ENCODE results near the gene MMP21.

The MMP21 gene

DNA sequence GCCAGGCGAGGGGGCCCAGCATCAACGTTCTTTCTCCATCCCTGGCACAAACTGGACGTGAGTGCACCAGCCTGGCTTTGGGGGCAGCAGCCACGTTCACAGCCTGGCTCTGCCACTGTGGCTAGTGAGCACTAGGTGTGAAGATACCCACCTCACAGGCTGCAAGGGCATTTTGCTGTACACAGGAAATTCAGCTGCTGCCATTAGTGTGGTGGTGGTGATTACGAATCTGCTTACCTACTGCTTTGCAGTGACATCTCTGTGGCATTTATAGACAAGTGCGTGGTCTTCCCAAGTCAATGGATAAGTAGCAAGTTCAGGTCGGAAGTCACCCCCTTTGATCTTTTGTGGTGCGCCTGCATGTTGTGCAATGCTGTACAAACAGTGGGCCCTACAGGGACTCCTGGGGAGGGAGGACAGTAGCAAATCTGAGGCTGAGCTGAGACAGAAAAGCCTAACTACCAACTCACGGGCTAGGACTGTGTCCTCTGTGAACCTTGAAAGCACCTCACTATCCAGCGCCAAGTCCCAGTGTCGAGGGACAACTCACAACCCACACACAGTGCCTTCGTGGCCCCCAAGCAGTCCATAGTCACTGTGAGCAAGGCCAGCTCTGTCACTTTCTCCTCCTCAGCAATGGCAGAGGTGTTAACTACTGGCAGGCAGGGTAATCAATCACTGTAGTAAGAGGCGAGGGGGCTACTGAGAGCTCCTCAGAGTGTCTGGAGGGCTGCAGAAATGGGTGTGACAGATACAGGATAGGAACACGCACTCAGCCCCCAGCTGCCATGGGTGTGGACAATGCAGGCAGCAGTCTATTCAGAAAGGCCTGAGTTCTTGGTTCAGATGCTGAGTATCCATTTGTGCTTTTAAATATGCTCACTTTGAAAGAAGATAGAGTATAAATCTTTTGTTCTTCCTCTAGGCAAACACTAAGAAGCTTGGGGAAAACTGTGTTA lies 17.0 kb upstream of the MMP21 start:
- no peak for DNase-seq (ENCODE audit: low read depth in 2 of 2)

DNA sequence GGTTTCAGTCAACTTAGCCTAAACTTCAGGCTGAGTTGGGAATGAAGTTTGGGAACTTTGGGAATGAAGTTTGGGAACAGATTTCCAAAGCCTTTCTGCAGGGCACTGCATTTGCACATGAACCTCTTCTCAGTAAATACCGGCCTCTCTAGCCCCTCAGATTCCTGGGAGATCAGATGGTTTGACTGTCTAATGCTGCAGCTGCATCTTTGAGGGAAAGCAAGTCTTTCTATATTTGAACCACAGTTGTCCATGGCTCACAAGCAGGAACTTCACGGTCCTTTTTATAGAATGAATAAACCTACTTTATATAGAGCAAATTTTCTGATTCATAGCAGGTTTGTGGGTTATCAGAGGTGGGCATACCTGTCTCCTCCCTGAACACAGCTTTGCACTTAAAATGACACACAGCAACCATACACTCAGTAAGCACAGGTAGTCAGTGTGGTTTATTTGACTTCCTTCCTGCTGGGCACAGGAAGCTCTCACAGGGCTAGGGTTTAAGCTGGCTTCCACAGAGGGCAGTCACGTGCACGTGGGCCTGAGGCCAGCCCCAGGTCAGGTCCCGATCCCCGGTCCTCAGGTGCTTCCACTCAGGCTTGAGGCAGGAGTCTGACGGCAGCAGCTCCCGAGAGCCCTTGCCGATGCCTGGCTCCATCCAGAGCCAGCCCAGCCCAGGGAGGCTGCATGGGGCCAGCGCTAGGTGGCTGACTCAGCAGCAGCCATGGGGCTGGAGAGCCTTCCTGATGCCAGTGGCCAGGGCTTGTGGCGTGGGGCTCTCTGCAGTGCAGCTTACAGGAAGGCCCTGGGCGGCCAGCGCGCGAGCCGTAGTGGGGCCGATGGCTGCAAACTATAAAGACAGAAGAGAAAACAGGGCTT lies 12.8 kb upstream of the MMP21 start:
- DNase-seq (ENCODE audit: low read depth in 2 of 2) = no peak

- DNase-seq (ENCODE audit: low read depth in 2 of 2) = no peak
These were observed 10.2 kb upstream of the MMP21 start for GRCh38 chr10:125785791-125786190.

DNA sequence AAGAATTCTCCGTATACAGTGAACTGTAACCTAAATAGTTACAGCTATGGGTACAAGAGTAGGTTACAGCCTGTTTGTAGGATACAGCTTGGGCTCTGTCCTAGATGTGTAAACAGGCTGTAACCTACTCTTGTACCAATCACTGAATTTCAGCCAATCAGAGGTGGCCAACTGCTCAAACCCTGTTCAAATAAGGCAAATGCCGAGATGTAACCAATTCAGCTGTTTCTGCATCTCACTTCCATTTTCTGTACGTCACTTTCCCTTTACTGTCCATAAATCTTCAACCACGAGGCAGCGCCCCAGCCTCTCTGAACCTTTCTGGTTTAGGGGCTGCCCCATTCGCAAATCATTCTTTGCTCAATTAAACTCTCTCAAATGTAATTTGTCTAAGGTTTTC lies 8.3 kb upstream of the MMP21 start:
- DNase-seq (ENCODE audit: low read depth in 2 of 2) = no peak

DNA sequence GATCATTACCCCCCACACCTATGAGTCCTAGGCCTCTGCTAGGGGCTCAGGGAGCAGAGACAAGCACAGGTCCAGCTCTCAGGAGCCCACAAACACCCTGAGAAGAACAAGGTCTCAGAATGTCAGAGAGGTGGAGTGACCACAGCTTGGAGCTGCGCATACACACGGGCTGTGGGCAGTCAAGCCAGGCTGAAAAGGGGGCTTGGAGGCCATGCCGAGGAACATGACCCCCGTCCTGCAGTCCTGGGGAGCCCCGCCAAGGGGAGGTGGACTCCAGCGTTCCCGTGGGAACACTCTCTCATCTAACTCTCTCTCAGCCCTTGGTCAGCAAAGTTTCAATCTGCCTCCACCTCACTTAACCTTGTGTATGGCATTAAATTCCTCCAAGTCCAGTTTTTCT lies 7.8 kb upstream of the MMP21 start:
- no peak for DNase-seq (ENCODE audit: low read depth in 2 of 2)

DNA sequence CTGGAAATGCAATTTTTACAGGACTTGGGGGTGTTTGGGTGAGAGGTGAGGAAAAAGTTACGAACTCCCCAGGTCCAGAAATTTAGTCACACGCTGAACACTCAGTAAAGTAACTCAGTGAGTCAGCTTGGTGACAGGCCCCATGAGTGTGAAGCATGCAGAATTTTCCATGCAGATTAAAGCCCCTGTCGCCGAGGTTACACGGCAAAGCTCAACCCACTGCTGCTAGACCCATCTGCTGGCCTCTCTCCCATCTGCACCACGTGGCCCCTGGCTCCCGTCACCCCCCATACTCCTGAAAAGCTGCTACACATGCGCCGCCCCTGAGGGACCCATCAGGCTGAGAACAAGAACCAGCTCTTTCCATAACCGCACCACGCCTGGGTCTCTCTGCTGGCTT lies 7.0 kb upstream of the MMP21 start:
- no peak for DNase-seq (ENCODE audit: low read depth in 2 of 2)

- DNase-seq (ENCODE audit: low read depth in 2 of 2) = no peak
These were observed 6.4 kb upstream of the MMP21 start for GRCh38 chr10:125782054-125782453.

GRCh38 chr10:125781374-125781773 lies 5.8 kb upstream of the MMP21 start:
- DNase-seq (ENCODE audit: low read depth in 2 of 2) = no peak

DNA sequence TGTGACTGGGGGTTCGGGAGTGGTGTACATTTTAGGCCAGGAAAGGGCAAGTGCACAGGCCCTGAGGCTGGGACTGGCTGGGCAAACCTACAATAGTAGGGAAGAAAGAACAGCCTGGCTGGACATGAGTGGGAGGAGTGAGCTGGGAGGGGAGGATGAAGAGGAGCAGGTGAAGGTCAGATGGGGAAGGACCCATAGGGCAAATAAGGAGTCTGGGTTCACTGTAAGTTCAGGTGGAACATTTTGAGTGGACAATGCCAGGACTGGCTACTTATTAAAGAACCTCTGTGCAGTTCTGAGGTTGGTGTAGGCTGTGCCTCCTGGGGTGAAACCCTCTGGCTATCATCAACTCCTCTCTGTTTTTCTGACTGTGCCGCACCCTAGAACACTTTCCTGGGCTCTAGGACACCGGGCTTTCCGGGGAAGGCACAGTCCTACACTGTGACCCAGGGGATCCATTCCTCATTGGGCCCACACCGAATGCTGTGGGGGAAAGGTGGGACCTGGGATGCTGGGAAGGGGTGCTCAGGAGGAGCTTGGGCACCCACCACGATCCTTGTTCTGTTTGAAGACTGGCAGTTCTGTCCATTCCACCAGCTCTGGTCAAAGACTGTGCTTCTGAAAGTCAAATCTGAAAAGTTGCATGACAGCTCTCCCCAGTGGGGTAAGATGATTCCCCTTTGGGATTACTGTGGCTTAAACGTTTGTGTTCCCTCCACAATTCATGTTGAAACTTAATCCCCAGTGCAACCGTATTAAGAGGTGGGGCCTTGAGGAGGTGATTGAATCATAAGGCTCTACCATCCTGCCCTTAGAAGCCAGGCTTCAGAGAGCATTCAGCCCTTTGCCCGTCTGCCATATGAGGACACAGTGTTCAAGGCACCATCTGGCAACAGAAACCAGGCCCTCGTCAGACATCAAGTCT lies 4.0 kb upstream of the MMP21 start:
- DNase-seq (ENCODE audit: low read depth in 2 of 2) = no peak

- no peak for DNase-seq (ENCODE audit: low read depth in 2 of 2)
These were observed 2.9 kb upstream of the MMP21 start for GRCh38 chr10:125778556-125778955.

DNA sequence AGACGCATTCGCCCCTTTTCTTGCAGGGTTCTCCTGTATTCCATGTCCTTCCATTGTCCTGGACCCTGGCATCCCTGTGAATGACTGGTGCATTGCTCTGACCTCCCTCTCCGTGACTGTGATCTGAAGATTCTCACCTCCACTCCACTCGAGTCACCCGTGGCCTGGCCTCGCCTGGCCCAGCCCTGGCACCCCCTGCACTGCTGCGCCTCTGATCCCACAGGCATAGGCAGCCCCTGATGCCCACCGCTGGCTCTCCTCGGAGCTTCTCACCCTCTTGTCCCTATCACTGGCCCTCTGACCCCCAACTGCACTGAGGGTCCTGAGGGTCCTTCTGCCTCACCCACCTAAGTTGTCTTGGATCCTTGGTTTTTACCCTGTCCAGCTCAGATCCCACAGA lies 2.2 kb upstream of the MMP21 start:
- DNase-seq (ENCODE audit: low read depth in 2 of 2) = no peak

DNA sequence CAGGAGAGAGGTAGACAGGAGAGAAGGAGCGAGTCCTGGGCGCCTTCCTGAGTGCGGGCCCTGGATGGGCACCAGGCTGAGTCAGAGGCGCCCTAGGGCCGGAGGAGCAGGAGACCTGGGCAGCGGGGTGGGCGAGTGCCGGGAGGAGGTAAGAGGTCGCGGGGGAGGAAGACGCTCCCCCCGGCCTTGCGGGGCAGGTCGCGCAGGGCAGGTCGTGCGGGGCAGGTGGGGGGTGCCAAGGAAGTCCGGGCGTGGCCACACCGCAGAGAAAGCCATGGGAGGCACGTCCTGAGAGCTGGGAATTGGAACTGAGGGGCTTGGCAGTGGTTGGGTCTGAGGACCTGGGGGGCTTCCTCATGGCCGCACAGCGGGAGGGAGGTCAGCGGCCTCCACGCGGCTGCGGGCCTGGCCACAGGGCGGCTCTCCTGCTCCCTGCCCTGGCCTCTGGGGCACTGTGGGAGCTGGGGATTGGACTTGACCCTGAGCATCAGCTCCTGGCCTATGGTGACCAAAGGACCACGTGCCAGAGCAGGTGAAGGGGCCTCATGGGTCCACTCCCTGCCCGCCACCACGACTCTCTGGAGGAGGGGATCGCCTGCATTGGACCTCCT lies 935 bp downstream of the MMP21 start:
- no peak for DNase-seq (ENCODE audit: low read depth in 2 of 2)

DNA sequence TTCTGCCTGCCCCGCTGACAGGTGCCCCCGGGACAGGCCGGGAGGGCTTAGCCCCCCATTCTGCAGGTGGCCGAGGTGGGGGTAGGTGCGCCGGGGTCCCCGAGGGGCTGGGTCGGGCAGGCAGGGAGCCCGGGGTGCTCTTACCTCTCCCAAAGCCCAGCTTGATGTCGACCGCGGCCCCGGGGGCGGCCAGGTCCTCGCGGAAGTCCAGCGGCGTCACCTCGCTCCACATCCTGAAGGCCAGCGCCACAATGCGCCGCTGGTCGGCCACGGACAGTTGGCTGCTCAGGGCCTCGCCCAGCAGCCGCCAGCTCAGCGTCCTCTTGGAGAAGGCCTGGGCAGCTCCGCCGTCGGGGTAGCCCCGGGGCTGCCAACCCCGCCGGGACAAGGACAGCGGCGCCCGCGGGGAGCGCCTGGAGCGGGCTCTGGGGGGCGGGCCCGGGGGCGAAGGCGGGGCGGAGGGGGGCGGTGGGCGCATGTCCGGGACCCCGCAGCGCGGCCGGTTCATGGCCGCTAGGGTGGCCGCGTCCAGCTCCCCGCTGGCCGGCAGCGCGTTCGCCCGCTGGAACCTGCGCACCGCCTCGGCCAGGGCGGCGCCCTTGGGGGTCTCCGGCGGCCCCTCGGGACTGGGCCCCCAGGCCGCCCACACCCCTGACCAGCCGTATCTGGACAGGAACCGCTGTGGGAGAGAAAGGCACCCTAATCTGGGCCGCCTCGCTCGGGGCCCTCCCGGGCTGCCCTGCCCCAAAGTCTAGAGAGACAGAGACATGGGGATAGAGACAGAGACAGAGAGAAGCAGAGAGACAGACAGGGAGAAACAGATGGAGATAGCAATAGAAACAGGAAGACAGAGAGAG lies 1.7 kb downstream of the MMP21 start:
- DNase-seq (ENCODE audit: low read depth in 2 of 2) = no peak

GRCh38 chr10:125772864-125773180 lies 2.8 kb downstream of the MMP21 start:
- no peak for DNase-seq (ENCODE audit: low read depth in 2 of 2)

- DNase-seq (ENCODE audit: low read depth in 2 of 2) = no peak
These were observed 3.3 kb downstream of the MMP21 start for GRCh38 chr10:125772112-125772863.

DNA sequence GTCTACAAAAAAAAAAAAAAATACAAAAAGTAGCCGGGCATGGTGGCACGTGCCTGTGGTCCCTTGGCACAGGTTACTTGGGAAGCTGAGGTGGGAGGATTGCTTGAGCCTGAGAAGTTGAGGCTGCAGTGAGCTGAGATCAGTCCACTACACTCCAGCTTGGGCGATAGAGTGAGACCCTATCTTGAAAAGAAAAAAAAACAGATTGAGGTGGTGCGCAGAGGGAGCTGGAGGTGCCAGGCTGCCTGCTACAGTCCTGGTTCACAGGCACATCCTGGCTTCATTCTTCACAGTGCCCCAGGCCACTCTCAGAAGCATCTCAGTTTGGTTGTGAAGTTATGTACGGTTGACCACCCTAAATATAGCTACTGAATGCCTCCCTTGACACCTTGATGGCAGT lies 4.8 kb downstream of the MMP21 start:
- DNase-seq (ENCODE audit: low read depth in 2 of 2) = no peak

GRCh38 chr10:125769175-125769574 lies 6.4 kb downstream of the MMP21 start:
- no peak for DNase-seq (ENCODE audit: low read depth in 2 of 2)

DNA sequence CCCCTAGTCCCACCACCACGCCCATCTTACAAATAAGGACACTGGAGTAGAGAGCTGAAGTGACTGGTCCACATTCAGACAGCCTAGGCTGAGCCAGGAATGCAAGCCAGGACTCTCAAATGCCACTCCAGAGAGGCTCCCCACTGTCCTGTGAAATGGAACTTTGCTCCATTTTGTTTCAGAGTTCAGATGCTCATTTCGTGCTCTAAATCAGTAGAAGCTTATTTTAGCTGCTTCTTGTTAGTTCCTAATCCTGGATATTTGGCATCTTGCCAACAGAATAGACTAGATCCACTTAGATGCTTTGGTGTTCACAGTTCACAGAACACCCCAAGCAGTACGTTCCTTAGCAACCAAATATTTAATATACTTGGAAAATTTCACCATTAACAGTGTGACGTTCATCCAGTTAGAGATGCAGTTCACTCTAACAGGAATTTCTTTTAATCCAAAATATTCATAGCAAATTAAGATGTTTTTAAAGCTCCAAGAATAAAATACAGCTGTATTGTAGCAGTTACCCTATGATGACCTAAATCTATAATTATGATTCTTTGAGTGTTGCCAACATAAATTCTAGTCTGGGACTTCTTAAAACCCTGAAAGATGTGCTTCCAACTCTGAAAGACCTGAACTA lies 7.3 kb downstream of the MMP21 start:
- no peak for DNase-seq (ENCODE audit: low read depth in 2 of 2)

DNA sequence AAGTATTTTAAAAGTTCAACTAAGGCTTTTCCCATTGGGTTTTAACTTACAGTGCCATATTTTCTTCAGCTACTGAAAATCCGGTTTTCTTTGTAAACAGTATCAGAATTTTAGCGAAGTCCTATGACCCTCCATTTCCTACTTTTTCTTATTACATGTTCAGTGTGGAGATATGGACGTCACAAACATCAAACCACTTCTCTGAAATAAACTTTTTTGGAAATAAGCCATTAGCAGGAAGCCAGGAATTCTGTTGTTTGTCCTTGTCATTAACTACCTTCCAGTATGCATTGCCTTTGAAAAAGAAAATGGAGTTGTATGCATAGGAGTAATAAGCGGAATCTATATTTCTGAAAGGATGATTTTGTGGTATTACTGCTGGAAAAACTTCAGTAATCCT lies 9.1 kb downstream of the MMP21 start:
- no peak for DNase-seq (ENCODE audit: low read depth in 2 of 2)
